K562 (cell line): ENCODE results near the gene TMPO. TPM values are rescaled to one million over a fixed set of nuclear protein-coding genes. Genes with fewer than 3 reads are reported as not detected.

Experiments used
- CCNT2 ChIP-seq: IDR thresholded peaks from 2 replicates; pipeline ENCODE4 v1.6.1; 2011; ENCODE audit warnings: borderline replicate concordance, low read depth, mild to moderate bottlenecking, moderate library complexity, mixed read lengths, low read length; ENCODE audit not compliant: insufficient read length; ENCODE audit errors: extremely low read depth
- E2F6 ChIP-seq, 2 experiments: IDR thresholded peaks; 2 replicates each; pipeline ENCODE4 v1.6.1; 2011; ENCODE audit warnings: borderline replicate concordance in 1 of 2, control low read depth in 1 of 2, low read depth in 1 of 2, low read length in 1 of 2, mild to moderate bottlenecking in 1 of 2, mixed read lengths in 1 of 2, moderate library complexity in 1 of 2; ENCODE audit not compliant: insufficient read depth in 1 of 2, insufficient read length in 1 of 2, poor library complexity in 1 of 2, severe bottlenecking in 1 of 2; ENCODE audit errors: extremely low read depth in 1 of 2
- MAFF ChIP-seq: IDR thresholded peaks from 2 replicates; pipeline ENCODE4 v1.6.1; 2012; ENCODE audit warnings: low read length, improper control_type of control experiment
- MCM2 ChIP-seq: fragments of 450-650 bp; IDR thresholded peaks from 2 replicates; pipeline ENCODE4 v1.6.1; 2017; ENCODE audit warnings: low read depth, mild to moderate bottlenecking
- PHF8 ChIP-seq: fragments of 200-600 bp; sonication (generic); IDR thresholded peaks from 2 replicates; pipeline ENCODE4 v1.6.1; 2012; ENCODE audit warnings: mixed run types, mild to moderate bottlenecking, inconsistent platforms, low read length, moderate library complexity, borderline replicate concordance
- RBM14 ChIP-seq: fragments of 200-400 bp; formaldehyde crosslinking; IDR thresholded peaks from 2 replicates; pipeline ENCODE4 v1.6.1; 2018; ENCODE audit warnings: low read depth, mild to moderate bottlenecking, low read length, moderate library complexity, borderline replicate concordance; ENCODE audit not compliant: insufficient read depth
- RBM22 ChIP-seq: fragments of 200-400 bp; formaldehyde crosslinking; IDR thresholded peaks from 2 replicates; pipeline ENCODE4 v1.6.1; 2018; ENCODE audit warnings: low read length, low read depth; ENCODE audit not compliant: poor library complexity, severe bottlenecking
- SNRNP70 ChIP-seq: fragments of 200-400 bp; formaldehyde crosslinking; optimal IDR thresholded peaks from 2 replicates; pipeline ENCODE3; 2017; ENCODE audit warnings: low read depth, low read length
- TEAD4 ChIP-seq, 2 experiments: sonication (generic) in 1 of 2; formaldehyde crosslinking in 1 of 2; IDR thresholded peaks; 2 replicates each; pipeline versions ENCODE4 v1.6.1 to v1.8.0; 2012 to 2022; ENCODE audit warnings: borderline replicate concordance in 1 of 2, inconsistent platforms in 1 of 2, low read length in 1 of 2, mild to moderate bottlenecking in 1 of 2, missing genetic modification reagents in 1 of 2
- TGIF2 ChIP-seq: sonication (generic); formaldehyde crosslinking; IDR thresholded peaks from 2 replicates; pipeline ENCODE4 v1.8.1; 2022; ENCODE audit warnings: mild to moderate bottlenecking, missing genetic modification reagents, moderate library complexity
- ZBTB1 ChIP-seq: sonication (generic); formaldehyde crosslinking; IDR thresholded peaks from 2 replicates; pipeline ENCODE4 v1.8.1; 2023; ENCODE audit warnings: missing genetic modification reagents, low read depth, mild to moderate bottlenecking, borderline replicate concordance
- ZHX1 ChIP-seq: fragments of 150-350 bp; conservative IDR thresholded peaks from 2 replicates; pipeline ENCODE4 v1.6.1; 2014; ENCODE audit warnings: low read length
- ZNF224 ChIP-seq: sonication (generic); formaldehyde crosslinking; IDR thresholded peaks from 2 replicates; pipeline ENCODE4 v1.8.0; 2022; ENCODE audit warnings: mild to moderate bottlenecking, missing genetic modification reagents
- ZNF408 ChIP-seq: fragments of 250-450 bp; sonication (Bioruptor Pico); IDR thresholded peaks from 2 replicates; pipeline ENCODE4 v1.4.0; 2020; ENCODE audit warnings: low read depth, mild to moderate bottlenecking, moderate library complexity
- ZNF584 ChIP-seq: fragments of 200-800 bp; sonication (Bioruptor generic); IDR thresholded peaks from 2 replicates; pipeline ENCODE4 v1.6.1; 2016; ENCODE audit warnings: low read depth, mild to moderate bottlenecking, missing genetic modification characterization, missing compliant biosample characterization
- ZNF695 ChIP-seq: fragments of 450-650 bp; formaldehyde crosslinking; IDR thresholded peaks from 2 replicates; pipeline ENCODE4 v1.4.0; 2020; ENCODE audit warnings: mild to moderate bottlenecking, moderate library complexity
- polyA plus RNA-seq, 8 experiments: library from polyadenylated mRNA; depleted of rRNA in 4 of 8; stranded (reverse) in 5 of 8; unstranded in 3 of 8; fragments of >200 nt; fragmentation: Nextera tagmentation in 2 of 8; fragmentation: Illumina TruSeq in 1 of 8; extraction: Ambion mirVana in 2 of 8; extraction: Trizol in 1 of 8; gene quantifications; 2 replicates each; pipeline versions ENCODE4 v1.2.1 to v1.2.3, GENCODE V29; 2011 to 2014; ENCODE audit warnings: inconsistent platforms in 1 of 8, missing spikeins in 1 of 8
- total RNA-seq, 7 experiments: library from RNA; depleted of rRNA in 6 of 7; stranded (reverse); fragments of >200 nt in 6 of 7; fragmentation: Illumina TruSeq in 2 of 7; extraction: Trizol in 2 of 7; gene quantifications; 2 replicates each; pipeline versions ENCODE4 v1.2.1 to v1.2.3, GENCODE V29; 2011 to 2021; ENCODE audit warnings: low replicate concordance in 1 of 7
- TF ChIP-seq, protein P1 (sequence below): fragments of 450-650 bp; formaldehyde crosslinking; IDR thresholded peaks from 2 replicates; pipeline ENCODE4 v1.4.0; 2022; ENCODE audit warnings: missing genetic modification characterization
- TF ChIP-seq, protein P2 (sequence below): fragments of 450-650 bp; IDR thresholded peaks from 2 replicates; pipeline ENCODE4 v1.6.1; 2014; ENCODE audit warnings: low read depth, mild to moderate bottlenecking, moderate library complexity, borderline replicate concordance

Gene TMPO
- total and polyA plus RNA-seq, 9 of the 15 experiments (the other 6 are each of a cell fraction or from before 2014, with no cell fraction given), result 62.1 to 263 (median 182) TPM

- TF ChIP-seq RBM14 (peak; percentile 98; the same call in 1 of the 2 replicates), TEAD4 (IDR thresholded peaks at IDR 0.05; ENCODE audit: low read length) (no peak), TEAD4 (CRISPR knock-in tag; IDR thresholded peaks at IDR 0.05; ENCODE audit: borderline replicate concordance) (no peak), CCNT2 (peak; percentile 87), TGIF2 (CRISPR knock-in tag) (peak; percentile 69; the same call in 1 of the 2 replicates), ZHX1 (no peak), ZNF408 (CRISPR knock-in tag) (no peak), E2F6 (IDR thresholded peaks at IDR 0.05; ENCODE audit: borderline replicate concordance in 1 of 2, extremely low read depth in 1 of 2, insufficient read depth in 1 of 2, insufficient read length in 1 of 2, low read depth in 1 of 2, low read length in 1 of 2, poor library complexity in 1 of 2, severe bottlenecking in 1 of 2) (peak; percentile 71 to 91), ZNF224 (CRISPR knock-in tag) (0 out of 2 replicates have a peak, but pooled peaks have one; percentile 23), MCM2 (no peak), PHF8 (peak; percentile 87; the same call in 1 of the 2 replicates), MAFF (no peak), ZNF695 (CRISPR knock-in tag) (no peak), ZNF584 (CRISPR knock-in tag) (no peak), ZBTB1 (CRISPR knock-in tag) (peak; percentile 50; the same call in 1 of the 2 replicates), RBM22 (peak; percentile 85), SNRNP70 (no peak)
- TF ChIP-seq, protein P1, sequence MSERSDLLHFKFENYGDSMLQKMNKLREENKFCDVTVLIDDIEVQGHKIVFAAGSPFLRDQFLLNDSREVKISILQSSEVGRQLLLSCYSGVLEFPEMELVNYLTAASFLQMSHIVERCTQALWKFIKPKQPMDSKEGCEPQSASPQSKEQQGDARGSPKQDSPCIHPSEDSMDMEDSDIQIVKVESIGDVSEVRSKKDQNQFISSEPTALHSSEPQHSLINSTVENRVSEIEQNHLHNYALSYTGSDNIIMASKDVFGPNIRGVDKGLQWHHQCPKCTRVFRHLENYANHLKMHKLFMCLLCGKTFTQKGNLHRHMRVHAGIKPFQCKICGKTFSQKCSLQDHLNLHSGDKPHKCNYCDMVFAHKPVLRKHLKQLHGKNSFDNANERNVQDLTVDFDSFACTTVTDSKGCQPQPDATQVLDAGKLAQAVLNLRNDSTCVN (CRISPR knock-in tag), result no peak
- TF ChIP-seq, protein P2, sequence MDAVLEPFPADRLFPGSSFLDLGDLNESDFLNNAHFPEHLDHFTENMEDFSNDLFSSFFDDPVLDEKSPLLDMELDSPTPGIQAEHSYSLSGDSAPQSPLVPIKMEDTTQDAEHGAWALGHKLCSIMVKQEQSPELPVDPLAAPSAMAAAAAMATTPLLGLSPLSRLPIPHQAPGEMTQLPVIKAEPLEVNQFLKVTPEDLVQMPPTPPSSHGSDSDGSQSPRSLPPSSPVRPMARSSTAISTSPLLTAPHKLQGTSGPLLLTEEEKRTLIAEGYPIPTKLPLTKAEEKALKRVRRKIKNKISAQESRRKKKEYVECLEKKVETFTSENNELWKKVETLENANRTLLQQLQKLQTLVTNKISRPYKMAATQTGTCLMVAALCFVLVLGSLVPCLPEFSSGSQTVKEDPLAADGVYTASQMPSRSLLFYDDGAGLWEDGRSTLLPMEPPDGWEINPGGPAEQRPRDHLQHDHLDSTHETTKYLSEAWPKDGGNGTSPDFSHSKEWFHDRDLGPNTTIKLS, result peak; percentile 26; the same call in 1 of the 2 replicates
Observed at GRCh38 chr12:98515287-98516110, at the start of gene TMPO (continued).
